Keratinocyte (primary cell): ENCODE measurements around the gene TAF4. TPM values are rescaled to one million over a fixed set of nuclear protein-coding genes. Genes with fewer than 3 reads are reported as not detected.

Source experiments
- DNase-seq: peaks from one replicate; pipeline ENCODE4 v3.0.0-alpha.2; 2011; ENCODE audit warnings: low read depth, missing footprints, low spot score
- FAIRE-seq: peaks from 2 replicates; lab custom pipeline; 2011; peaks lifted over from hg19 to GRCh38; lab: Jason Lieb, UNC
- H2AFZ ChIP-seq: 2 replicates; pipeline ENCODE4 v1.6.0; 2012; ENCODE audit warnings: low read length, control low read depth, inconsistent platforms; ENCODE audit not compliant: control insufficient read depth
- H3K27ac ChIP-seq: 2 replicates; pipeline ENCODE4 v1.5.1; 2011; ENCODE audit warnings: low read length; ENCODE audit not compliant: control insufficient read depth, insufficient read depth
- H3K27me3 ChIP-seq: 3 replicates; pipeline ENCODE4 v1.6.0; 2011; ENCODE audit warnings: low read length; ENCODE audit not compliant: control insufficient read depth, insufficient read depth; ENCODE audit errors: extremely low read depth
- H3K36me3 ChIP-seq, 2 experiments: 2 replicates in 1 of 2; 3 replicates in 1 of 2; pipeline ENCODE4 v1.5.1; 2011; ENCODE audit warnings: low read length in 2 of 2, mild to moderate bottlenecking in 1 of 2; ENCODE audit not compliant: control insufficient read depth in 2 of 2, insufficient read depth in 2 of 2; ENCODE audit errors: extremely low read depth in 1 of 2
- H3K4me1 ChIP-seq: 3 replicates; pipeline ENCODE4 v1.5.1; 2011; ENCODE audit warnings: low read length; ENCODE audit not compliant: control insufficient read depth, insufficient read depth; ENCODE audit errors: extremely low read depth
- H3K4me2 ChIP-seq: 3 replicates; pipeline ENCODE4 v1.6.0; 2011; ENCODE audit warnings: low read depth, low read length; ENCODE audit not compliant: control insufficient read depth, insufficient read depth; ENCODE audit errors: extremely low read depth
- H3K4me3 ChIP-seq, 3 experiments: fragments of 200-600 bp in 1 of 3; sonication (generic) in 1 of 3; 2 replicates in 2 of 3; 3 replicates in 1 of 3; pipeline ENCODE4 v1.5.1; 2011 to 2016; ENCODE audit warnings: low read length in 3 of 3, mild to moderate bottlenecking in 3 of 3, control low read depth in 2 of 3, inconsistent platforms in 1 of 3, low read depth in 1 of 3, mixed read lengths in 1 of 3, mixed run types in 1 of 3, moderate library complexity in 1 of 3; ENCODE audit not compliant: control insufficient read depth in 2 of 3, insufficient read depth in 2 of 3; ENCODE audit errors: extremely low read depth in 1 of 3
- H3K79me2 ChIP-seq: 2 replicates; pipeline ENCODE4 v1.6.0; 2012; ENCODE audit warnings: low read length; ENCODE audit not compliant: control insufficient read depth, insufficient read depth
- H3K9ac ChIP-seq: 3 replicates; pipeline ENCODE4 v1.6.0; 2011; ENCODE audit warnings: low read length; ENCODE audit not compliant: control insufficient read depth, insufficient read depth; ENCODE audit errors: extremely low read depth
- H3K9me1 ChIP-seq: 3 replicates; pipeline ENCODE4 v1.6.0; 2011; ENCODE audit warnings: low read length; ENCODE audit not compliant: control insufficient read depth, insufficient read depth; ENCODE audit errors: extremely low read depth
- H3K9me3 ChIP-seq: 2 replicates; pipeline ENCODE4 v1.5.1; 2012; ENCODE audit warnings: low read depth, low read length; ENCODE audit not compliant: control insufficient read depth
- H4K20me1 ChIP-seq: 3 replicates; pipeline ENCODE4 v1.6.0; 2011; ENCODE audit warnings: low read length; ENCODE audit not compliant: control insufficient read depth, insufficient read depth; ENCODE audit errors: extremely low read depth
- EZH2 ChIP-seq: IDR thresholded peaks from one replicate; pipeline ENCODE4 v1.6.1; 2012; ENCODE audit warnings: inconsistent platforms, mild to moderate bottlenecking, low read length, moderate library complexity
- dilution Hi-C: fragments of 300-500 bp; cut with MboI; formaldehyde crosslinking; loops from one replicate; pipeline ENCODE4 v1.7.0; 2020; ENCODE audit warnings: low sequenced_read_pairs; ENCODE audit not compliant: extremely low pct_ligation_motif_present
- polyA plus RNA-seq, 5 experiments: library from polyadenylated mRNA; depleted of rRNA in 3 of 5; stranded (reverse) in 3 of 5; stranded (forward) in 1 of 5; unstranded in 1 of 5; fragments of >200 nt; gene quantifications; 1 replicate in 1 of 5; 2 replicates in 3 of 5; 3 replicates in 1 of 5; pipeline versions ENCODE4 v1.2.1 to v1.2.3, GENCODE V29; 2011 to 2012; ENCODE audit warnings: missing spikeins in 2 of 5, low read depth in 1 of 5, low replicate concordance in 1 of 5
- TF ChIP-seq, protein P1 (sequence below), 3 experiments: IDR thresholded peaks in 1 of 3; conservative IDR thresholded peaks in 1 of 3; optimal IDR thresholded peaks in 1 of 3; 2 replicates in 2 of 3; 3 replicates in 1 of 3; pipeline versions ENCODE3 to v1.5.1; 2011; ENCODE audit warnings: low read length in 3 of 3, mild to moderate bottlenecking in 3 of 3, moderate library complexity in 2 of 3, control low read depth in 1 of 3, inconsistent platforms in 1 of 3; ENCODE audit not compliant: insufficient read depth in 2 of 3; ENCODE audit errors: extremely low read depth in 1 of 3

TAF4 gene
- polyA plus RNA-seq, 1 donor (not counting 4 experiments of a cell fraction or from before 2014, with no cell fraction given): 3.3 TPM

GRCh38 chr20:62045118-62045517 lies 20.6 kb downstream of the TAF4 start:
- no peak overlapping the region for H3K9ac ChIP-seq
- no peak overlapping the region for H3K4me2 ChIP-seq
- peaks cover 20% of the 10 kb centered on the region for H4K20me1 ChIP-seq

DNA sequence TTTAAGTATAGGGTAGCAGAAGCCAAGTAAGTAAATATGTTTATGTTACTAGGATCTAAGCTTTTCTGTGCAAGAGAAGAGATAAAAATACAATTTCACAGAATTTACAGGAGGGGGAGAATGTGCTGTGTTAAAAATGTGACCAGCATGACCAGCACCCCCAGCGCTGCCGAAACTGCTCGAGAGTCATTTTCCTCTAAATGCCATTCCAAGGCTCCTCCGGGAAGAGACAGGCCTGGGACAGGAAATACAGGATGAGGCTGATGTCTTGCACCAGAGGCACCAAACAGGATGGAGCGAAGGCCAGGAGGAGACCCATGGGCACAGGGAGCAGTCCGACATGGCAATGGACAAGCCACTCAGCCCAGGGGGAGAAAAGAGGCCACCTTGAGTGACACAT lies 21.1 kb downstream of the TAF4 start:
- Histone ChIP-seq H3K27me3 (no peaks in the 10 kb centered on the region), H3K9me1 (peaks cover 3% of the 10 kb centered on the region), H3K4me3 (no peak overlapping the region), H3K9me3 (no peaks in the 10 kb centered on the region), H3K4me1 (peaks cover 6% of the 10 kb centered on the region), H3K4me2 (no peak overlapping the region), H3K36me3 (no peaks in the 10 kb centered on the region), H3K27ac (no peak overlapping the region), H3K9ac (no peak overlapping the region), H4K20me1 (peaks cover 15% of the 10 kb centered on the region), H3K79me2 (peaks cover 60% of the 10 kb centered on the region), H2AFZ (no peak overlapping the region)
- no peak for DNase-seq
- dilution Hi-C loops: no loop called here
- TF ChIP-seq, protein P1, sequence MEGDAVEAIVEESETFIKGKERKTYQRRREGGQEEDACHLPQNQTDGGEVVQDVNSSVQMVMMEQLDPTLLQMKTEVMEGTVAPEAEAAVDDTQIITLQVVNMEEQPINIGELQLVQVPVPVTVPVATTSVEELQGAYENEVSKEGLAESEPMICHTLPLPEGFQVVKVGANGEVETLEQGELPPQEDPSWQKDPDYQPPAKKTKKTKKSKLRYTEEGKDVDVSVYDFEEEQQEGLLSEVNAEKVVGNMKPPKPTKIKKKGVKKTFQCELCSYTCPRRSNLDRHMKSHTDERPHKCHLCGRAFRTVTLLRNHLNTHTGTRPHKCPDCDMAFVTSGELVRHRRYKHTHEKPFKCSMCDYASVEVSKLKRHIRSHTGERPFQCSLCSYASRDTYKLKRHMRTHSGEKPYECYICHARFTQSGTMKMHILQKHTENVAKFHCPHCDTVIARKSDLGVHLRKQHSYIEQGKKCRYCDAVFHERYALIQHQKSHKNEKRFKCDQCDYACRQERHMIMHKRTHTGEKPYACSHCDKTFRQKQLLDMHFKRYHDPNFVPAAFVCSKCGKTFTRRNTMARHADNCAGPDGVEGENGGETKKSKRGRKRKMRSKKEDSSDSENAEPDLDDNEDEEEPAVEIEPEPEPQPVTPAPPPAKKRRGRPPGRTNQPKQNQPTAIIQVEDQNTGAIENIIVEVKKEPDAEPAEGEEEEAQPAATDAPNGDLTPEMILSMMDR (optimal IDR thresholded peaks at IDR 0.05 in 1 of 3, IDR thresholded peaks at IDR 0.05 in 1 of 3, conservative IDR thresholded peaks at IDR 0.05 in 1 of 3; ENCODE audit: extremely low read depth in 1 of 3, insufficient read depth in 2 of 3, low read length in 3 of 3): no peak
- TF ChIP-seq EZH2: no peak
- FAIRE-seq: no peak

More at GRCh38 chr20:62045118-62045517, 20.6 kb downstream of the TAF4 start:
- no peaks in the 10 kb centered on the region for H3K27me3 ChIP-seq
- no peak overlapping the region for H3K4me3 ChIP-seq
- peaks cover 60% of the 10 kb centered on the region for H3K79me2 ChIP-seq
- TF ChIP-seq, protein P1 (optimal IDR thresholded peaks at IDR 0.05 in 1 of 3, IDR thresholded peaks at IDR 0.05 in 1 of 3, conservative IDR thresholded peaks at IDR 0.05 in 1 of 3; ENCODE audit: extremely low read depth in 1 of 3, insufficient read depth in 2 of 3, low read length in 3 of 3): no peak
- TF ChIP-seq EZH2: no peak
- peaks cover 6% of the 10 kb centered on the region for H3K4me1 ChIP-seq
- dilution Hi-C loops: no loop called here
- FAIRE-seq (no peak), DNase-seq (no peak)
- H3K9me3 ChIP-seq: no peaks in the 10 kb centered on the region
- H2AFZ ChIP-seq: no peak overlapping the region
- H3K36me3 ChIP-seq: no peaks in the 10 kb centered on the region
- no peak overlapping the region for H3K27ac ChIP-seq
- H3K9me1 ChIP-seq: peaks cover 3% of the 10 kb centered on the region
